ENCODE data around the gene TMEM108. TPM values are rescaled to one million over a fixed set of nuclear protein-coding genes. Genes with fewer than 3 reads are reported as not detected.
A peak's percentile ranks its signal among the peaks of the same experiment; 100 is the strongest.

TMEM108 gene
- total RNA-seq, 2 experiments from 2014 or later = not detected

DNA sequence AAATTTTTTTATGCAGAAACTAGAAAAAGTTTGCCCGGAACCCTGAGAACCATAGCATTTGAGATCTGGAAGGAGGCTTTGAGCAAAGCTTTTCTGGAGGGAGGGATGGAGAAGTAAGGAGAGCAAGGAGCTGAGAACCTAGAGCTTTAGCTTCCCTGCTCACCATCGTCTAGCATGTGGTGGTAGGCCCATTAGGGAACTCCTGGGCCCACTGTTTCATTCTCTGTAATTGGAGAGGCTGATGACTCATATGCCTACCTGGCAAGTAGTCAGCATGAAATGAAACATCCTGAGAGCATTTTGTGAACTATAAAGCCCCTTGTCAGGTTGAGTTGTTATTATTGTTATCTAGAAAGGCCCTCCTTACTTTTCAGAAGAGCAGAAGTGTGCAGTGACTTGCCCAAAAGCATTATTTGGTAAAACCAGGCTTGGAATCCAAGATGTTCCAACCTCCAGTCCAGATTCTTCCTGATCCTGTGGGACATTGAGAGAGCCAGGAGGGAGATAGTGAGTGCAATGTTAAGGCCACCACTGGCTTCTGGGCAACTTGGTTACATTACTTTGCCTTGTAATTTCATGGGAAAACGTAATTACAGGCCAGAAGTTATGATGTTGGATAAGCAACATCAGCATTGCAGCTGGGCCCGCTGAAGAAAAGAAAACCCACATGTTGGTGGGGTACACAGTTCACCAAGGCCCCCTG is 257.2 kb downstream of the TMEM108 start:
- Mint-ChIP-seq H3K27ac (no peak overlapping the region), H3K27me3 (peaks cover 8% of the 10 kb centered on the region), H3K4me1 (peaks cover 5% of the 10 kb centered on the region), H3K9me3 (ENCODE audit: low read depth) (no peaks in the 10 kb centered on the region), H3K4me3 (no peak overlapping the region), H3K36me3 (ENCODE audit: low read depth) (no peaks in the 10 kb centered on the region)
- ChIA-PET POLR2A (no interaction called here), CTCF (no interaction called here)
- intact Hi-C loops (cut with DNase I, micrococcal nuclease) = no loop called here
- DNase-seq = peak; percentile 30
- peak; percentile 86 for ATAC-seq

DNA sequence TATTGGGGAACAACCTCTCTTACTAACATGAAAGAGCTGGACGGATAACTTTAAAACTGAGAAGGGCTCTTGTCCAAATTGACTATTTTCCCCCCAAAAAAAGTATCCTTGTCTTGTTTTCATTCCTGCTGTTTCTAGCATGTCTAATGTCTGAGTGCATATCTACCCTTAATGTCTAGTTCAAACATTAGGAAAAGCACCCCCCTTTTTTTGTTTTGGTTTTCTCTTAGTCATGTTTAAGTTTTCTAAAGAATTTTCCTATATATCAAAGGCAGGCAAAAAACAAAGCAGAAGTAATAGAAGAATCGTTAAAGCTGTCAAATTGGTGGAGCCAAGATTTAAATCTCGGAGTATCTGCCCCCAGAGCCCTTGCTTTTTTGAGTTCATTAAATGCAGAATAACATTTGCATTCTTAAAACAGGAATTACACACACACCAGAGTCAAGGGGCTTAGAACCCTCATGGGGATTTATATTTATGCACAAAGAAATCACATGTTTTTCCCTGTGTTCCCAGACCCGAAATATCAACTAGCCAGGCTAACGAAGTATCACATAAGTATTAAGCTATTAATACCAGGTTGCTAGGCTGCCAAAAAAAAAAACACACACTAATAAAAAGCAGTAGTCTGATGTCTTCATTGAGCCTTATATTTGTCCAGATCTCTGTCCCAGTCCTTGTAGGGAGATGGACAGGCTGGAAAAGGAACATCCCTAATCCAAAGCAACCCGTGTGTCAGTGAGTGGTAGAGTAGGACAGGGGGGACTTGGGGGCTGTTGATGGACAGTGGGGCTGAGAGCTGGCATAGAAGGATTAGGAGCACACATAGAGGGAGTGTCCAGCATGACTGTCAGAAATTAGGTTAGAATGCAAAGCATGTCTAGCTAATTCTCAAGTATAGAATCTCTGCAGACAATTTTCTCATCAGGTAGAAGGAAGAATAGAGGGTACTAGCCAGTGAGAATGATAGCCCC is 258.0 kb downstream of the TMEM108 start:
- CTCF ChIA-PET = no interaction called here
- Mint-ChIP-seq H3K9me3 (ENCODE audit: low read depth) (no peaks in the 10 kb centered on the region), H3K36me3 (ENCODE audit: low read depth) (no peaks in the 10 kb centered on the region), H3K4me1 (peaks cover 5% of the 10 kb centered on the region), H3K4me3 (no peak overlapping the region), H3K27me3 (peaks cover 10% of the 10 kb centered on the region), H3K27ac (no peak overlapping the region)
- POLR2A ChIA-PET = no interaction called here
- intact Hi-C loops (cut with DNase I, micrococcal nuclease) = no loop called here
- DNase-seq (no peak), ATAC-seq (no peak)

DNA sequence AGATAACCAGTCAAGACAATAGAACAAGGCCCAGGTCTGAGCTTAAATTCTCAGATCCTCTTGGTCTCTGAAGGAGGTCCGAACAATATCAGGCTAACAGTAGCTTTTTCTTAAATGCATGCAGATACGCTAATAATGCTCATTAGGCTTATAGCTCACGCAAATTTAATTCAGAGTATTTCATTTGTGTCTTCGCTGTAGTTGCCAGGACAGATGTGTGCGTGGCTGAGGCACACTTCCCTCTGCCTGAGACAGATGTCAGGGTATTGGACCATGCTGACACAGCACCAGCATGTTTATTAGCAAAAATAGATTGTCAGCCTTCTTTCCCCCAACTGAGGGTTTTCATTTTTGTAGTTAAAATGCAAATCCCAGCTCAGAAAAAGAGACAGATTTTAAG is 258.8 kb downstream of the TMEM108 start:
- CTCF ChIA-PET = no interaction called here
- intact Hi-C loops (cut with DNase I, micrococcal nuclease) = no loop called here
- peaks cover 12% of the 10 kb centered on the region for H3K27me3 Mint-ChIP-seq
- DNase-seq (no peak), ATAC-seq (no peak)
- H3K9me3 Mint-ChIP-seq (ENCODE audit: low read depth) = no peaks in the 10 kb centered on the region
- H3K27ac Mint-ChIP-seq = no peak overlapping the region
- POLR2A ChIA-PET = no interaction called here
- H3K4me1 Mint-ChIP-seq = peaks cover 8% of the 10 kb centered on the region
- no peaks in the 10 kb centered on the region for H3K36me3 Mint-ChIP-seq (ENCODE audit: low read depth)
- no peak overlapping the region for H3K4me3 Mint-ChIP-seq

GRCh38 chr3:133300102-133300501 is 261.9 kb downstream of the TMEM108 start:
- Mint-ChIP-seq H3K36me3 (ENCODE audit: low read depth) (no peaks in the 10 kb centered on the region), H3K9me3 (ENCODE audit: low read depth) (peaks cover 2% of the 10 kb centered on the region), H3K27ac (no peak overlapping the region), H3K4me3 (no peak overlapping the region), H3K27me3 (peaks cover 10% of the 10 kb centered on the region), H3K4me1 (peaks cover 6% of the 10 kb centered on the region)
- DNase-seq (no peak), ATAC-seq (no peak)
- intact Hi-C loops (cut with DNase I, micrococcal nuclease) = no loop called here
- POLR2A ChIA-PET = no interaction called here
- CTCF ChIA-PET = no interaction called here

DNA sequence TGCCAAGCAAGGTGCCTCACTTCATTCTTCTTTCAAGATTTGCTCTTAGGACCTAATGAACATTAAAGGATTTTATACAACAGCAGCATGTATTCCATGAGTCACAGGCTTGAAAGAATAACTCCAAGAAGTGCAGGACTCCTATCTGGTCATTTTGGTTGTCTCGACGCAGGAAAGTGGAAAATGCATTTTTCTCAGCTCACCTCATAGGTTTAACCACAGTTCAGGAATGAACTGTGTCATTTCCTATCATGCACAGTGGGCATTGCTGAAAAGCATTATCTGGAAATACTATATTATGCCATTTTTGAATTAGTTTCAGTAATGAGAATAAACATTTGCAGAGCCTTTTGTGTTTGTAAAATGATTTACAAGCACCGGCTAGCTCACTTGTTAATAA is 263.0 kb downstream of the TMEM108 start:
- Mint-ChIP-seq H3K4me3 (no peak overlapping the region), H3K27ac (no peak overlapping the region), H3K9me3 (ENCODE audit: low read depth) (peaks cover 2% of the 10 kb centered on the region), H3K4me1 (peaks cover 2% of the 10 kb centered on the region), H3K36me3 (ENCODE audit: low read depth) (no peaks in the 10 kb centered on the region), H3K27me3 (peaks cover 10% of the 10 kb centered on the region)
- intact Hi-C loops (cut with DNase I, micrococcal nuclease) = no loop called here
- ChIA-PET POLR2A (no interaction called here), CTCF (interaction anchor here (1.0 to 1.1 kb wide), 2 partner anchors 10 to 16 kb away, joined by 3 to 5 read pairs; no protein-coding TSS in a partner anchor)
- DNase-seq (no peak), ATAC-seq (no peak)

DNA sequence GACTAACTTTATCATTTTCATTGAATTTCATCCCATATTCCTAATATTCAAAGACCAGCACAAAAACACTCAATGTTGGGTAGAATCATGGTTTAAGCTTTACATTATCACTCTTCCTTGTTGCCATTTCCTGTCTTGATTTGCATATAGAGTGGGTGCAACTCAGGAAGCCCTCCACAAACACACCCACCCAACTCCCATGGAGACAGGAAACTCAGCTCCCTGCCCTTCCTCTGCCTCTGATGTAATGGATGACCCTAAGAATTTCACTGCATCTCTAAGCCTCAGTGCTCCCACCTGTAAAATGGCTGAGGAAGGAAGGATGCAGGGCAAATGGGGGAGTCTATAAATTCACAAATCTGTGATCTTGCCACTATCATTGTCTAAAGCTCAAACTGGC is 263.5 kb downstream of the TMEM108 start:
- POLR2A ChIA-PET = no interaction called here
- no peak for ATAC-seq
- intact Hi-C loops (cut with DNase I, micrococcal nuclease) = no loop called here
- Mint-ChIP-seq H3K27me3 (peaks cover 8% of the 10 kb centered on the region), H3K4me1 (peaks cover 2% of the 10 kb centered on the region), H3K9me3 (ENCODE audit: low read depth) (peaks cover 2% of the 10 kb centered on the region), H3K4me3 (no peak overlapping the region), H3K27ac (no peak overlapping the region), H3K36me3 (ENCODE audit: low read depth) (no peaks in the 10 kb centered on the region)
- CTCF ChIA-PET = interaction anchor here (0.6 to 1.1 kb wide), 3 partner anchors 10 to 69 kb away, joined by 3 to 5 read pairs (median 3); no protein-coding TSS in a partner anchor
- DNase-seq = no peak

DNA sequence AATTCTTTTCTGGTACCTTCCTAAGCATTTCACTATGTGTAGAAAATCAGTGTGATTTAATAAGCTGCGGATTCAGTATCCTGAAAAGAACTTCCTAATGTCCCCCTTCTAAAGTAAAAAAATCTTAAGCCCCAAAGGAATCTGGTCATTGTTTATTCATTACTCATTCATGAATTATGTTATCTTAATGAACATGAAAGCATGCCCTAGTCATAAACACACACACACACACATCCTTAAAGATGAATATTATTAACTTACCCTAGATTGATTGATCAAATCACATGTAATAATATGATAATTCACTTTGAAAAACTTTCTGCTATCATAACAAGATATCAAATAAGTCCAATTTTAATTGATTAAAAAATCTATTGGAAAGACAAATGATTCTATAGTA is 265.2 kb downstream of the TMEM108 start:
- CTCF ChIA-PET = no interaction called here
- no peak overlapping the region for H3K4me3 Mint-ChIP-seq

GRCh38 chr3:133317866-133318265 is 279.7 kb downstream of the TMEM108 start:
- no peaks in the 10 kb centered on the region for H3K4me1 Mint-ChIP-seq
- CTCF ChIA-PET = no interaction called here
- intact Hi-C loops (cut with DNase I, micrococcal nuclease) = no loop called here
- H3K27ac Mint-ChIP-seq = no peak overlapping the region
- H3K4me3 Mint-ChIP-seq = no peak overlapping the region
- POLR2A ChIA-PET = no interaction called here
- no peaks in the 10 kb centered on the region for H3K36me3 Mint-ChIP-seq (ENCODE audit: low read depth)
- DNase-seq = no peak
- H3K9me3 Mint-ChIP-seq (ENCODE audit: low read depth) = peaks cover 16% of the 10 kb centered on the region
- H3K27me3 Mint-ChIP-seq = peaks cover 11% of the 10 kb centered on the region
- ATAC-seq = no peak

More for the DNA sequence above, 265.2 kb downstream of the TMEM108 start:
- DNase-seq (no peak), ATAC-seq (no peak)
- Mint-ChIP-seq H3K27me3 (peaks cover 8% of the 10 kb centered on the region), H3K27ac (no peak overlapping the region), H3K9me3 (ENCODE audit: low read depth) (peaks cover 2% of the 10 kb centered on the region), H3K4me1 (peaks cover 2% of the 10 kb centered on the region), H3K36me3 (ENCODE audit: low read depth) (no peaks in the 10 kb centered on the region)
- intact Hi-C loops (cut with DNase I, micrococcal nuclease) = no loop called here
- POLR2A ChIA-PET = no interaction called here

DNA sequence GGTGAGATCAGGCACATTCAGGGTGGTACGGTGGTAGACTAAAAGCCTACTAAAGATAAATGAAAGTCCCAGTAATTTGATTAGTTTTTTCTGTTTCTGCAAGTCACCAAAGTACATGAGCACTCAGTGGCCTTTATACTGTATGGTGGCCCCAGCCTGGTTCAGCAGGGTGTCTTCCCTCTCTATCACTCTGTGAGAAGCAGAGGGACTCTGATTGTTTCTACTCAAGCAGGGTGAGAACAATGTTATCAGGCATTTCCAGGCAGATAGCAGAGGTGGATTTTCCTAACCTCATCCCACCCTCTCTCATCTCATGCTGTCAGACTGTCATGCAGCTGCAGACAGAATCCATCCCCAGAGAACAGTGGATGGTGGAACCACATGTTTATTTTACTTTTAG is 290.2 kb downstream of the TMEM108 start:
- ChIA-PET POLR2A (no interaction called here), CTCF (no interaction called here)
- no peak overlapping the region for H3K4me3 Mint-ChIP-seq
- no peaks in the 10 kb centered on the region for H3K36me3 Mint-ChIP-seq (ENCODE audit: low read depth)
- intact Hi-C loops (cut with DNase I, micrococcal nuclease) = no loop called here
- H3K27ac Mint-ChIP-seq = no peak overlapping the region
- DNase-seq = no peak
- no peak for ATAC-seq
- no peaks in the 10 kb centered on the region for H3K9me3 Mint-ChIP-seq (ENCODE audit: low read depth)
- H3K27me3 Mint-ChIP-seq = no peaks in the 10 kb centered on the region
- no peaks in the 10 kb centered on the region for H3K4me1 Mint-ChIP-seq

DNA sequence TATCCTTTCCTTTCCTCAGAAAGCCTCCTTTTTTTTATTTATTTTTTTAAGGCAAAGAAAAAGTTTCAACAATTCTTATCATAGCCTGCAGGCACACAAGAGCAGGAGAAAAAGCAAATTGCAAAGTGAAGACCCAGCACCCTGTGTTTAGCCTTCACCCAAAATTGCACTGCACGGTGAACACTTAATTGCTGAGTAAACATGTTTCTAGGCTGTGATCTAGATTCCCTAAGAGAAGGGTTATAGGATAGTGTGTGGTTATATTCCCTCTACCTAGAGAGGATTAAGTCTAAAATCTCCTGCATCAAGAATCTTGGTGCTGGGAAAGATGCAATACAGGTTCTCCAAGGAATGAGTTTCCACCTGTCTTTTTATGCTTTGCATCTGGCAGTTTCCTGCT is 291.4 kb downstream of the TMEM108 start:
- no peaks in the 10 kb centered on the region for H3K9me3 Mint-ChIP-seq (ENCODE audit: low read depth)
- peaks cover 2% of the 10 kb centered on the region for H3K27me3 Mint-ChIP-seq
- intact Hi-C loops (cut with DNase I, micrococcal nuclease) = no loop called here
- ATAC-seq (no peak), DNase-seq (no peak)
- H3K4me1 Mint-ChIP-seq = no peaks in the 10 kb centered on the region
- ChIA-PET CTCF (no interaction called here), POLR2A (no interaction called here)
- H3K27ac Mint-ChIP-seq = no peak overlapping the region
- H3K36me3 Mint-ChIP-seq (ENCODE audit: low read depth) = no peaks in the 10 kb centered on the region
- H3K4me3 Mint-ChIP-seq = no peak overlapping the region

DNA sequence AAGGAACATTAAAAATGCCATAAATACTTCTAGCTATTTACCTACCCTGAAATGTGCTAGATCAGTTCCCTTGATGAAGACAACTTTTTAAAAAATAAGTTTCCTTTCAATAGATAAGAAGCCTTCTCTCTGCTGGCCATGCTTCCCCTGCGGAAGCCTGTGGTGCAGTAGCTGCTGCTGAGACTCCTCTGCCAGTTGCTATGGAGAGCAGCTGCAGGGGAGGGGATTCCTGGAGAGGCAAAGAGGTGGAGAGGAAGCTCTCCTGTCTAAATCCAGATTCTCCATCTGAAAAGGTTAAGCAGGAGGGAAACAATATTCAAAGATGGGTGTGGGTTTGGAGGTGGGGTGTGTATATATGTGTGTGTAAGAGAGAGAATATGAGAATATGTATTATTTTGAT is 291.9 kb downstream of the TMEM108 start:
- H3K27me3 Mint-ChIP-seq = peaks cover 2% of the 10 kb centered on the region
- intact Hi-C loops (cut with DNase I, micrococcal nuclease) = no loop called here
- ATAC-seq (no peak), DNase-seq (no peak)
- ChIA-PET POLR2A (no interaction called here), CTCF (no interaction called here)
- H3K4me3 Mint-ChIP-seq = no peak overlapping the region
- H3K27ac Mint-ChIP-seq = no peak overlapping the region
- H3K4me1 Mint-ChIP-seq = no peaks in the 10 kb centered on the region
- H3K36me3 Mint-ChIP-seq (ENCODE audit: low read depth) = no peaks in the 10 kb centered on the region
- no peaks in the 10 kb centered on the region for H3K9me3 Mint-ChIP-seq (ENCODE audit: low read depth)

- H3K27ac Mint-ChIP-seq = no peak overlapping the region
- DNase-seq = no peak
- no peaks in the 10 kb centered on the region for H3K9me3 Mint-ChIP-seq (ENCODE audit: low read depth)
- no peak overlapping the region for H3K4me3 Mint-ChIP-seq
- intact Hi-C loops (cut with DNase I, micrococcal nuclease) = no loop called here
- no peaks in the 10 kb centered on the region for H3K4me1 Mint-ChIP-seq
- CTCF ChIA-PET = interaction anchor here (0.6 kb wide), 1 partner anchor 125 kb away, joined by 3 read pairs; no protein-coding TSS in a partner anchor
- ATAC-seq = no peak
- H3K27me3 Mint-ChIP-seq = peaks cover 2% of the 10 kb centered on the region
- H3K36me3 Mint-ChIP-seq (ENCODE audit: low read depth) = no peaks in the 10 kb centered on the region
- POLR2A ChIA-PET = no interaction called here
Observed at GRCh38 chr3:133330522-133330921, 292.3 kb downstream of the TMEM108 start.
